ENCODE results near the gene ZBTB46.

ZBTB46 gene

DNA sequence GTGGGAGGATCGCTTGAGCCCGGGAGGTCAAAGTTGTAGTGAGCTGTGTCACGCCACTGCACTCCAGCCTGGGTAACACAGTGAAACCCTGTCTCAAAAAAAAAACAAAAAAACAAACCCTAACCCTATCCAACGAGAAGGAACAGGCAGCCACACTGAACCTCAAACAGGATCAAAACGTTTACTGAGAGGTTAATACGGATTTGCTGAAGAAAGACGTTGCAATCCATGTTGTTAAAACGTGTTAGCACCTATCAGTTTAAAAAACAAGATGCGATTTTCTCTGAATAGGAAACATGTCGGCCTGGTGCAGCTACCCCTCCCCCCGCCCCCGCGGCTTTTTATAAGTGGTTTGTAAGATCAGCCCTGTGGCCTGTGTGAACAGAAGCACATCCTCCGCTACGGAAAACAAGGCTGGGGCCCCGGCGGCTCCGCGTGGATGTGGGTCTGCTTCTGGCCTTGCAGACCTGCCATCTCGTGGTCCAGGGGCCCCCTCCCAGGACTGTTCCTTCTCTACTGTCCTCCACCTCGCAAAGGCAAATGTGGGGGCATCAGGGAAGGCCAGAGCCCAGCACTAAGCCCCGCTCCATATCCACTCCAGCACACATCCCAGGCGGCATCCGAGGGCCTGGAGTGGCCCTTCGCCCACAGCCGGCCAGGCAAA, 80.1 kb downstream of the ZBTB46 start:
- H3K9ac ChIP-seq (ENCODE audit: low read depth, low read length) = no peak overlapping the region
- no peaks in the 10 kb centered on the region for H3K27me3 ChIP-seq (ENCODE audit: control insufficient read depth, insufficient read depth, low read length)
- no peak overlapping the region for H3K4me2 ChIP-seq (ENCODE audit: low read length)
- no peaks in the 10 kb centered on the region for H3K9me3 ChIP-seq (replicated peaks; ENCODE audit: low read length)
- no peaks in the 10 kb centered on the region for H3K4me1 ChIP-seq (ENCODE audit: control insufficient read depth, insufficient read depth, low read length)
- H3K36me3 ChIP-seq (ENCODE audit: insufficient read depth, low read length) = no peaks in the 10 kb centered on the region
- no peak overlapping the region for H3K4me3 ChIP-seq (ENCODE audit: low read length)

DNA sequence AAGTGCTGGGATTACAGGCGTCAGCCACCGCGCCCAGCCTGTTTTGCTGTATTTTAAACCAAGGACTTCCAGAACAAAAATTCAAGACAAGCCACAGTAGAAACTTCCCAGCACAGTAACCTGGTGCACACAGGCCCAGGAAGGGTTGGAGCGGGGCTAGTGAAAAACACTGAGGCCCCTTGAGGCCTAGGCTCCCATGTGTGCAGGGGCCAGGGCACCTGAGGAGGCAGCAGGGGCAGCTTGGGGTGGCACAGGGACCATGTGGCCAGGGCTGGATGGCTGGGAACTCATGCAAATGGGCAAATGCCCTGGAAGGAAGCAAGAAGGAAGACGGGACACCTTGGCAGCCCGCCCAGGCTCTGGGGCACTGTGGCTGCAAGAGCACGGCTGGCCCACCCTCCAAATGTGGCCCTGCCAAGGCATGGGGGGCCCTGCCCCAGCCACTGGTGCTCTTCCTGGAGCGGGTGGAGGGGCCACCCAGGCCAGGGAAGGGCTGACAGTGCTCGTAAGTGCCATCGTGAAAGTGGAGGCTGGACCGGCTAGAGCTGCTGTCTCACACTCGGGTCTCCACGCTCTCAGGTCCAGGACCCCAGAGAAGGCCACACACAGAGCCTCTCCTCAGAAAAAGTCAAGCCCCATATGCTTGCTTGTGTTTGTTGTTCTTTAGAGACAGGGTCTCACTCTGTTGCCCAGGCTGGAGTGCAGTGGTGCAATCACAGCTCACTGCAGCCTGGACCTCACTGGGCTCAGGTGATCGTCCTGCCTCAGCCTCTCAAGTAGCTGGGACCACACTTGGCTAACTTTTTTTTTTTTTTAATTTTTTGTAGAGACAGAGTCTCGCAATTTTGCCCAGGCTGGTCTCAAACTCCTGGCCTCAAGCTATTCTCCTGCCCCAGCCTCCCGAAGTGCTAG, 81.2 kb downstream of the ZBTB46 start:
- Histone ChIP-seq H3K9ac (ENCODE audit: low read depth, low read length) (no peak overlapping the region), H3K9me3 (replicated peaks; ENCODE audit: low read length) (no peaks in the 10 kb centered on the region), H3K36me3 (ENCODE audit: insufficient read depth, low read length) (no peaks in the 10 kb centered on the region), H3K4me1 (ENCODE audit: control insufficient read depth, insufficient read depth, low read length) (no peaks in the 10 kb centered on the region), H3K4me2 (ENCODE audit: low read length) (no peak overlapping the region), H3K27me3 (ENCODE audit: control insufficient read depth, insufficient read depth, low read length) (no peaks in the 10 kb centered on the region), H3K4me3 (ENCODE audit: low read length) (no peak overlapping the region)

DNA sequence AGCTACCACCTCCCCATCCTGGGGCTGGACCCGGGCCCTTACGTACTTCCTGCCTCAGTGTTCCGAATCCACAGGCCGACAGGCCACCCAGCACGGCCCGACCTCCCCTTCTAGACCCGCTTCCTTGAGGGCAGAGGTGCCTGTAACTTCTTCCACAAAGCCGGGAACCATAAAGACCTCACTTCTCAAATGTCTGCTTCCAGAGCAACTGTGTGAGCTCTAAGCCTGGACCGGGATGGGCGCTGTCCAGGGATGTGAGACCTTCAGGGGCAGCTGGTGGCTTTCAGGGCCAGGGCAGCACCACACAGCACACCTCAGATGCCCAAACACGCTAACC, 82.2 kb downstream of the ZBTB46 start:
- Histone ChIP-seq H3K9ac (ENCODE audit: low read depth, low read length) (no peak overlapping the region), H3K27me3 (ENCODE audit: control insufficient read depth, insufficient read depth, low read length) (no peaks in the 10 kb centered on the region), H3K4me2 (ENCODE audit: low read length) (no peak overlapping the region), H3K4me1 (ENCODE audit: control insufficient read depth, insufficient read depth, low read length) (no peaks in the 10 kb centered on the region), H3K4me3 (ENCODE audit: low read length) (no peak overlapping the region), H3K36me3 (ENCODE audit: insufficient read depth, low read length) (peaks cover 3% of the 10 kb centered on the region), H3K9me3 (replicated peaks; ENCODE audit: low read length) (no peaks in the 10 kb centered on the region)

DNA sequence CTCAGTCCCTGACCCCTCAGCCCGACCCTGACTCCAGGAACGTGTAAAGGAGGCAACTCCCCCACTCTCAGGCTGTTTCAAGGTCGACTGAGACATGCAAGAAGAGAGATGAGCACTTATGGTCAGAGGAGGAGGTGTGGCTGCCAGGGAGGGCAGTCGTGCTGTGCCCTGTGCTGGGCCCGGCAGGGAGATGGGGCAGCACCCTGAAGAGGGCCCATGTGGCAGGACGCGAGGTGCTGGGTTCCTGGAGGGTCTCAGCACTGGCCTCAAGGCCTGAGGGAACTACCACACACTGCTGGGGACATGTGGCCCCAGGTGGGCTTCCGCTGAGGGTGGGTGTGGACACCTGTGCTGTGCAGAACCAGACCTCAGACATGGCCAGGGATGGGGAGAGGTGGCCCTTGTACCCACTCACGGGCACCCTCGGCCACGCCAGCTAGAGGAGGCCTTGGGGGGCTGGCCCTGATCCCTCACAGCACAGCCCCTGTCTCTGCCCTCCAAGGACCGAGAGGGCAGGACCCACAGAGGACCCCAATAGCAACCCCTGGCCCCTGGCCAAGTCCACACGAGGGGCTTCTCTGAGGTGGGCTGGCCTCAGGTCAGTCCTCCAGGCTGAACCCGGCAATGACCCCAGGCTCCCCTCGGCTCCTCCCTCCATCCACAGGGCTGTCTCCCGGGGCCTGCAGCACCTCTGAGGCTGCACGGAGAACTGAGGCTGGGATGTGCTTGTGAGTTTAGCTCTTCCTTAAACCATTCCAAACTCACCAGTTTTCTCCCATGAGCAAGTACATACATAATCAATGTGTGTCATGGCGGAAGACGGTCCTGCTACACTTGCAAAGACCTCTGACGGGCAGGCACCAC, 82.8 kb downstream of the ZBTB46 start:
- Histone ChIP-seq H3K4me1 (ENCODE audit: control insufficient read depth, insufficient read depth, low read length) (no peaks in the 10 kb centered on the region), H3K9ac (ENCODE audit: low read depth, low read length) (no peak overlapping the region), H3K9me3 (replicated peaks; ENCODE audit: low read length) (no peaks in the 10 kb centered on the region), H3K27me3 (ENCODE audit: control insufficient read depth, insufficient read depth, low read length) (no peaks in the 10 kb centered on the region), H3K36me3 (ENCODE audit: insufficient read depth, low read length) (peaks cover 8% of the 10 kb centered on the region), H3K4me2 (ENCODE audit: low read length) (no peak overlapping the region), H3K4me3 (ENCODE audit: low read length) (no peak overlapping the region)

DNA sequence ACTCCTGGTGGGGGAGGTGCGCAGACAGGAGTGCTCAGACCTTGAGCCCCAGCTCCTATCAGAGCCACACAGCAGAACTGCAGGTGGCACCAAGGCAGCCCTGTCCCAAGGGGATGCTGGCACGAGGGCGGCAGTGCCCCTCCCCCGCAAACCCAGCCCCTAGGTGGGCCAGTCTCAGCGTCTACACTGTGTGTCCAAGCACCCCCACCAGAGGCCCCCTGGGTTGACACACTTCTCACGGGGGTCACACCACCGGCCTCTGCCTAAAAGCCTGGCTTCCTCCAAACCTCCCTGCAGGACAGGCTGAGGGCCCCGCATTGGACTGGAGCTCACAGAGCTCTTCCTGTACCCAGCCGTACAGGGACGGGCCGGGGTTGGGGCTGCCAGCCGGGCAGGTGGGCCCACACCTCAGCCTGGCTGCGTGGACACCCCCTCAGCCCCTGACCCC, 83.4 kb downstream of the ZBTB46 start:
- Histone ChIP-seq H3K9ac (ENCODE audit: low read depth, low read length) (no peak overlapping the region), H3K36me3 (ENCODE audit: insufficient read depth, low read length) (peaks cover 9% of the 10 kb centered on the region), H3K27me3 (ENCODE audit: control insufficient read depth, insufficient read depth, low read length) (no peaks in the 10 kb centered on the region), H3K4me2 (ENCODE audit: low read length) (no peak overlapping the region), H3K9me3 (replicated peaks; ENCODE audit: low read length) (no peaks in the 10 kb centered on the region), H3K4me1 (ENCODE audit: control insufficient read depth, insufficient read depth, low read length) (no peaks in the 10 kb centered on the region), H3K4me3 (ENCODE audit: low read length) (no peak overlapping the region)

GRCh38 chr20:63746751-63747315, 84.2 kb downstream of the ZBTB46 start:
- Histone ChIP-seq H3K9ac (ENCODE audit: low read depth, low read length) (no peak overlapping the region), H3K4me2 (ENCODE audit: low read length) (no peak overlapping the region), H3K9me3 (replicated peaks; ENCODE audit: low read length) (no peaks in the 10 kb centered on the region), H3K4me1 (ENCODE audit: control insufficient read depth, insufficient read depth, low read length) (peaks cover 2% of the 10 kb centered on the region), H3K36me3 (ENCODE audit: insufficient read depth, low read length) (peaks cover 12% of the 10 kb centered on the region), H3K27me3 (ENCODE audit: control insufficient read depth, insufficient read depth, low read length) (no peaks in the 10 kb centered on the region), H3K4me3 (ENCODE audit: low read length) (no peak overlapping the region)

- no peak overlapping the region for H3K9ac ChIP-seq (ENCODE audit: low read depth, low read length)
- H3K36me3 ChIP-seq (ENCODE audit: insufficient read depth, low read length) = peaks cover 17% of the 10 kb centered on the region
- H3K9me3 ChIP-seq (replicated peaks; ENCODE audit: low read length) = no peaks in the 10 kb centered on the region
- H3K4me1 ChIP-seq (ENCODE audit: control insufficient read depth, insufficient read depth, low read length) = peaks cover 9% of the 10 kb centered on the region
- no peaks in the 10 kb centered on the region for H3K27me3 ChIP-seq (ENCODE audit: control insufficient read depth, insufficient read depth, low read length)
- H3K4me3 ChIP-seq (ENCODE audit: low read length) = no peak overlapping the region
- H3K4me2 ChIP-seq (ENCODE audit: low read length) = no peak overlapping the region
Measured at GRCh38 chr20:63745961-63746731, 84.9 kb downstream of the ZBTB46 start.

DNA sequence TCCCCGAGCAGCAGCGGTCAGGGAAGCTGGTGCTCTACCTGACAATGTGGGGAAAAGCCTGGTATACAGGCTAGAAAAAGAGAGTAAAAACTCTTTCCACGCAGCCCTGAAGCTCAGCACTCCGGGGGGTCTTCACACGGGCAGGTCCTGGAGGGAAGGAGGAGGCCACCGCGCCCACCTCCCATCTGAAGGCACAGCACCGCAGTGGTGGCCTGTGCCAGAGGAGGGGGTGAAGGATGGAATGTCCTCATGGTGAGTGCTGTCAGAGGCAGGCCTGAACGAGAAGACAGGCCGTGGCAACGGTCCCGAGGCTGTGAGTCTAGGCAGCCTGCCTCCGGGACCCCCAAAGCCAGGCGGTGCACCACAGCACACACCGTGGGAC, 85.6 kb downstream of the ZBTB46 start:
- Histone ChIP-seq H3K9ac (ENCODE audit: low read depth, low read length) (no peak overlapping the region), H3K4me2 (ENCODE audit: low read length) (no peak overlapping the region), H3K9me3 (replicated peaks; ENCODE audit: low read length) (no peaks in the 10 kb centered on the region), H3K4me1 (ENCODE audit: control insufficient read depth, insufficient read depth, low read length) (peaks cover 12% of the 10 kb centered on the region), H3K4me3 (ENCODE audit: low read length) (no peak overlapping the region), H3K27me3 (ENCODE audit: control insufficient read depth, insufficient read depth, low read length) (no peaks in the 10 kb centered on the region), H3K36me3 (ENCODE audit: insufficient read depth, low read length) (peaks cover 17% of the 10 kb centered on the region)

DNA sequence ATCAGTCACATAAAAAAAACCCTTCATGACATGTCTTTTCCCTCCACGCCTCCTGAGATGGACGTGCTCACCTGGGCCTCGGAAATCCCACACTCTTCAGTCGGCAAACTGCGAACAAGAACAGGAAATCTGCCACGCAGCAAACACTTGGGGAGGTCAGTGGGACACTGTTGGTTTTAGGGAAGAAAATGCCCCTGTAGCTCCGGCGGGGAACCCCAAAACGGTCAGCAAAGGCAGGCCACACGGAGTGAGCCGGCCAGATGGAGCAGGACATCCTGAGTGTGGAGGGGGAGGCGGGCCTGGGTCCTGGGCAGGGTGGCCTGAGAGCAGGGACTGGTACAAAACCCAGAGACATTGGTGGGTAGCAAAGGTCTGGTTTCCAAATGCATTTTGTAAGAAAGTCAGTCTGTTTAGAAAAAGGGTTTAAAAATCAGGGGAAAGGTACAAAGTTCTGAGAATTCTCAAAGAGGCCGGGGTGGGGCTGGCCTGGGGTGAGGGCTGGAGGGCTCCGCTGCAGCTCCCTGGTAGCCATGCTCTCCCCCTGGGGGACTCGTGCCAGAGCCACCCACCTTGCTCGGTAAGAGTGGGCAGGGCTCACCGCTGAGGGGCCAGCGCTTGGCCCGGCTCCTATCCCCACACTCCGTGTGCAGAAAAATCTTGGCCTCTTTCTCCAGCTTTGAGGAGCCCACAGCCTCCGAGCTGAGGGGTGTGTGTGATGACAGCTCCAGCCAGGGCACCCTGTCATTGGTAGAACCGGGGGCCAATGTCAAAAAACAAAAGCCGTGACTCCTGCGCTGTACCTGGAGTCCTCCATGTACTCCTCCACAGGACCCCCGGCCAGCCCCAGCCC, 86.3 kb downstream of the ZBTB46 start:
- Histone ChIP-seq H3K36me3 (ENCODE audit: insufficient read depth, low read length) (peaks cover 17% of the 10 kb centered on the region), H3K4me2 (ENCODE audit: low read length) (no peak overlapping the region), H3K9ac (ENCODE audit: low read depth, low read length) (no peak overlapping the region), H3K27me3 (ENCODE audit: control insufficient read depth, insufficient read depth, low read length) (no peaks in the 10 kb centered on the region), H3K9me3 (replicated peaks; ENCODE audit: low read length) (no peaks in the 10 kb centered on the region), H3K4me1 (ENCODE audit: control insufficient read depth, insufficient read depth, low read length) (peaks cover 12% of the 10 kb centered on the region), H3K4me3 (ENCODE audit: low read length) (no peak overlapping the region)

- Histone ChIP-seq H3K27me3 (ENCODE audit: control insufficient read depth, insufficient read depth, low read length) (no peaks in the 10 kb centered on the region), H3K4me2 (ENCODE audit: low read length) (no peak overlapping the region)
Measured at GRCh38 chr20:63744158-63744557, 86.9 kb downstream of the ZBTB46 start.

More at GRCh38 chr20:63744158-63744557, 86.9 kb downstream of the ZBTB46 start:
- Histone ChIP-seq H3K4me3 (ENCODE audit: low read length) (no peak overlapping the region), H3K9ac (ENCODE audit: low read depth, low read length) (no peak overlapping the region), H3K9me3 (replicated peaks; ENCODE audit: low read length) (no peaks in the 10 kb centered on the region), H3K4me1 (ENCODE audit: control insufficient read depth, insufficient read depth, low read length) (peaks cover 15% of the 10 kb centered on the region), H3K36me3 (ENCODE audit: insufficient read depth, low read length) (peaks cover 17% of the 10 kb centered on the region)
